Psoas muscle (tissue), 8 donors: Measurements from ENCODE around the gene NKAIN1. TPM values are rescaled to one million over a fixed set of nuclear protein-coding genes. Genes with fewer than 3 reads are reported as not detected.

ENCODE experiments used
- ATAC-seq, 4 donors: fragments of 200-7000 bp; cut with Tn5 transposase; one replicate each; pipeline ENCODE4 v1.9.1; 2020; ENCODE audit warnings: moderate library complexity in 3 of 4, mild to moderate bottlenecking in 2 of 4
- DNase-seq, 2 donors: peaks; one replicate each; pipeline ENCODE4 v3.0.0-alpha.2; 2020
- H3K27ac ChIP-seq: fragments of 200-600 bp; one replicate; pipeline ENCODE4 v1.8.0; 2022
- H3K27me3 ChIP-seq, 3 donors: fragments of 200-600 bp in 1 of 3; one replicate each; pipeline versions ENCODE4 v1.6.1 to v1.8.0; 2013 to 2022; ENCODE audit warnings: low read length in 2 of 3, mild to moderate bottlenecking in 2 of 3, moderate library complexity in 1 of 3; ENCODE audit not compliant: insufficient read depth in 3 of 3
- H3K36me3 ChIP-seq, 2 donors: fragments of 200-600 bp in 1 of 2; one replicate each; pipeline versions ENCODE4 v1.6.1 to v1.8.0; 2013 to 2022; ENCODE audit warnings: low read depth in 1 of 2, mild to moderate bottlenecking in 1 of 2, moderate library complexity in 1 of 2; ENCODE audit not compliant: insufficient read depth in 1 of 2
- H3K4me1 ChIP-seq: fragments of 200-600 bp; one replicate; pipeline ENCODE4 v1.8.0; 2022
- H3K4me3 ChIP-seq: fragments of 200-600 bp; one replicate; pipeline ENCODE4 v1.8.0; 2022; ENCODE audit warnings: mild to moderate bottlenecking
- H3K9me3 ChIP-seq: fragments of 200-600 bp; one replicate; pipeline ENCODE4 v1.8.0; 2022
- CTCF ChIP-seq: fragments of 200-600 bp; IDR thresholded peaks from one replicate; pipeline ENCODE4 v1.8.0; 2022; ENCODE audit warnings: antibody characterized with exemption
- WGBS, 3 donors: extraction: QIAGEN DNeasy Blood & Tissue Kit; methylation state at CpG; one replicate each; pipeline versions ENCODE4 v1.1.6 to v1.1.7; 2013; 5-methylcytosine and 5-hydroxymethylcytosine counted together
- intact Hi-C, 2 donors: fragments of 100-400 bp; cut with DNase I; formaldehyde crosslinking; loops; one replicate each; pipeline versions ENCODE4 v1.11.0 to v1.14.2; 2022
- polyA plus RNA-seq, 3 donors: library from polyadenylated mRNA; stranded (reverse); fragments of 200-250 nt; gene quantifications; one replicate each; pipeline ENCODE4 v1.2.3, GENCODE V29; 2013
- total RNA-seq, 4 donors: library from RNA; stranded (reverse); fragmentation: NEBNext Ultra II Directional in 2 of 4; extraction: Animal tissue kit (Norgen Biotek cat#: 25700) in 2 of 4; gene quantifications; one replicate each; pipeline versions ENCODE4 v1.2.1 to v1.2.4, GENCODE V29; 2021 to 2023
- donor health status: healthy with polysubstance abuse.
- donor health status: DM: no; HTN: no; CAD: no; lungs with moderate emphysema.
- donor health status: Bipolar disorder and iron deficiency.
- donor health status: healthy.
- donor health status: DM: yes; HTN: yes; CAD: no.
- donor health status: DM: no; HTN: no; CAD: no.
- donor health status: DM: no; HTN: no; CAD: no.
- donor health status: DM: yes; HTN: yes; CAD: no.

The NKAIN1 gene
- total and polyA plus RNA-seq, 7 donors, result 3.3 to 11.9 (median 5.3) TPM

GRCh38 chr1:31148409-31148808 lies 91.3 kb downstream of the NKAIN1 start:
- Histone ChIP-seq H3K9me3 (no peaks in the 10 kb centered on the region), H3K4me1 (no peaks in the 10 kb centered on the region), H3K4me3 (no peak overlapping the region), H3K36me3 (no peaks in the 10 kb centered on the region), H3K27ac (no peak overlapping the region), H3K27me3 (no peaks in the 10 kb centered on the region)
- ATAC-seq (no peak), DNase-seq (no peak)
- 87 to 98% (median 91%) methylated on average over 1 of the region's 1 CpG for WGBS, 3 donors
- intact Hi-C loops, result no loop called here
- no peak for TF ChIP-seq CTCF

GRCh38 chr1:31145648-31146047 lies 94.0 kb downstream of the NKAIN1 start:
- Histone ChIP-seq H3K27ac (no peak overlapping the region), H3K27me3 (no peaks in the 10 kb centered on the region), H3K36me3 (no peaks in the 10 kb centered on the region), H3K4me3 (no peak overlapping the region), H3K9me3 (no peaks in the 10 kb centered on the region), H3K4me1 (no peaks in the 10 kb centered on the region)
- 36 to 55% (median 49%) methylated on average over 3 of the region's 3 CpGs for WGBS, 3 donors
- TF ChIP-seq CTCF, result no peak
- intact Hi-C loops, result no loop called here
- DNase-seq (no peak), ATAC-seq (no peak)

GRCh38 chr1:31144442-31144841 lies 95.2 kb downstream of the NKAIN1 start:
- intact Hi-C loops, result no loop called here
- H3K27ac ChIP-seq, result no peak overlapping the region
- no peaks in the 10 kb centered on the region for H3K4me1 ChIP-seq
- 65 to 80% (median 72%) methylated on average over 8 of the region's 8 CpGs for WGBS, 3 donors
- no peaks in the 10 kb centered on the region for H3K27me3 ChIP-seq
- TF ChIP-seq CTCF, result no peak
- DNase-seq (no peak), ATAC-seq (no peak)
- H3K9me3 ChIP-seq, result no peaks in the 10 kb centered on the region
- no peak overlapping the region for H3K4me3 ChIP-seq
- no peaks in the 10 kb centered on the region for H3K36me3 ChIP-seq

GRCh38 chr1:31143455-31143854 lies 96.2 kb downstream of the NKAIN1 start:
- no peaks in the 10 kb centered on the region for H3K27me3 ChIP-seq
- no peaks in the 10 kb centered on the region for H3K9me3 ChIP-seq
- intact Hi-C loops, result no loop called here
- DNase-seq (no peak), ATAC-seq (no peak)
- no peaks in the 10 kb centered on the region for H3K4me1 ChIP-seq
- WGBS, 3 donors, result 79 to 97% (median 95%) methylated on average over 4 of the region's 4 CpGs
- no peak for TF ChIP-seq CTCF
- no peaks in the 10 kb centered on the region for H3K36me3 ChIP-seq
- no peak overlapping the region for H3K4me3 ChIP-seq
- no peak overlapping the region for H3K27ac ChIP-seq

GRCh38 chr1:31142406-31142805 lies 97.3 kb downstream of the NKAIN1 start:
- H3K9me3 ChIP-seq, result no peaks in the 10 kb centered on the region
- intact Hi-C loops, result no loop called here
- 96 to 98% (median 97%) methylated on average over 4 of the region's 4 CpGs for WGBS, 3 donors
- no peak overlapping the region for H3K27ac ChIP-seq
- H3K36me3 ChIP-seq, result no peaks in the 10 kb centered on the region
- H3K4me3 ChIP-seq, result no peak overlapping the region
- no peak for TF ChIP-seq CTCF
- DNase-seq (no peak), ATAC-seq (no peak)
- no peaks in the 10 kb centered on the region for H3K27me3 ChIP-seq
- H3K4me1 ChIP-seq, result no peaks in the 10 kb centered on the region
